G401.6 (cell line): Measurements from ENCODE around the gene PLEKHG2.
"Not testable (repeated sequence)": the region's sequence is repeated elsewhere in the genome, so short reads cannot be mapped to it uniquely, and the experiment has no call there.

Source experiments
- FAIRE-seq: peaks from 2 replicates; lab custom pipeline; 2012; peaks lifted over from hg19 to GRCh38; lab: Jason Lieb, UNC

The PLEKHG2 gene

GRCh38 chr19:39412100-39412866 lies at the start of gene PLEKHG2:
TSS of gene PLEKHG2 (plus strand) at chr19:39412669. CDS start at chr19:39414087, 1,418 bp downstream.
- peak; percentile 99 for FAIRE-seq

- FAIRE-seq = no peak
Observed at GRCh38 chr19:39362682-39363657, 49.5 kb upstream of the PLEKHG2 start.

- FAIRE-seq = no peak
Observed at GRCh38 chr19:39363901-39364457, 48.5 kb upstream of the PLEKHG2 start.

GRCh38 chr19:39365531-39365930 lies 46.9 kb upstream of the PLEKHG2 start:
- FAIRE-seq = no peak

GRCh38 chr19:39369200-39369599 lies 43.3 kb upstream of the PLEKHG2 start:
- no peak for FAIRE-seq

- FAIRE-seq = no peak
Observed at GRCh38 chr19:39370735-39371134, 41.7 kb upstream of the PLEKHG2 start.

- no peak for FAIRE-seq
Observed at GRCh38 chr19:39372047-39372802, 40.2 kb upstream of the PLEKHG2 start.

GRCh38 chr19:39372941-39373340 lies 39.5 kb upstream of the PLEKHG2 start:
- FAIRE-seq = no peak

- FAIRE-seq = no peak
Observed at GRCh38 chr19:39375929-39376328, 36.5 kb upstream of the PLEKHG2 start.

- no peak for FAIRE-seq
Observed at GRCh38 chr19:39377373-39378362, 34.8 kb upstream of the PLEKHG2 start.

- not testable (repeated sequence) for FAIRE-seq
Observed at GRCh38 chr19:39379366-39379765, 33.1 kb upstream of the PLEKHG2 start.

- FAIRE-seq = no peak
Observed at GRCh38 chr19:39379865-39380396, 32.5 kb upstream of the PLEKHG2 start.

GRCh38 chr19:39380521-39381502 lies 31.7 kb upstream of the PLEKHG2 start:
- FAIRE-seq = no peak

GRCh38 chr19:39381910-39382611 lies 30.4 kb upstream of the PLEKHG2 start:
- no peak for FAIRE-seq

GRCh38 chr19:39382991-39383828 lies 29.3 kb upstream of the PLEKHG2 start:
- no peak for FAIRE-seq

- FAIRE-seq = no peak
Observed at GRCh38 chr19:39384839-39385568, 27.5 kb upstream of the PLEKHG2 start.
